H1 (cell line): ENCODE data around the gene PLS3. TPM values are rescaled to one million over a fixed set of nuclear protein-coding genes. Genes with fewer than 3 reads are reported as not detected.

ENCODE experiments used
- JUN ChIP-seq: IDR thresholded peaks from 2 replicates; pipeline ENCODE4 v1.6.1; 2011; ENCODE audit warnings: low read depth, mild to moderate bottlenecking, improper control_type of control experiment, low read length
- MAFK ChIP-seq: IDR thresholded peaks from 2 replicates; pipeline ENCODE4 v1.6.1; 2012; ENCODE audit warnings: low read depth, mild to moderate bottlenecking, improper control_type of control experiment, low read length
- SIN3A ChIP-seq, 2 experiments: IDR thresholded peaks in 1 of 2; conservative IDR thresholded peaks in 1 of 2; 2 replicates each; pipeline ENCODE4 v1.6.1; 2011 to 2012; ENCODE audit warnings: low read length in 2 of 2, improper control_type of control experiment in 1 of 2, low read depth in 1 of 2, mild to moderate bottlenecking in 1 of 2
- SP4 ChIP-seq: IDR thresholded peaks from 2 replicates; pipeline ENCODE4 v1.6.1; 2012; ENCODE audit warnings: low read length, inconsistent platforms
- SUZ12 ChIP-seq: fragments of 200-600 bp; sonication (generic); IDR thresholded peaks from 2 replicates; pipeline ENCODE4 v1.6.1; 2012; ENCODE audit warnings: mild to moderate bottlenecking, inconsistent platforms, low read length, moderate library complexity, mixed read lengths
- polyA plus RNA-seq, 7 experiments: library from polyadenylated mRNA; depleted of rRNA in 3 of 7; stranded (reverse) in 5 of 7; unstranded in 2 of 7; fragments of >200 nt in 5 of 7; fragments of 200-250 nt in 2 of 7; gene quantifications; 1 replicate in 5 of 7; 2 replicates in 1 of 7; 4 replicates in 1 of 7; pipeline versions ENCODE4 v1.2.1 to v1.2.3, GENCODE V29; 2011 to 2013; ENCODE audit warnings: missing spikeins in 2 of 7, mixed read lengths in 2 of 7
- total RNA-seq: library from RNA; stranded (reverse); fragmentation: NEBNext Ultra II Directional; extraction: Animal tissue kit (Norgen Biotek cat#: 25700); gene quantifications from 2 replicates; pipeline ENCODE4 v1.2.1, GENCODE V29; 2021
- TF ChIP-seq, protein P1 (sequence below), 3 experiments: IDR thresholded peaks; 1 replicate in 2 of 3; 2 replicates in 1 of 3; pipeline versions ENCODE4 v1.5.1 to v1.6.1; 2011; ENCODE audit warnings: low read length in 3 of 3, mild to moderate bottlenecking in 3 of 3, inconsistent platforms in 2 of 3, low read depth in 1 of 3, moderate library complexity in 1 of 3; ENCODE audit not compliant: insufficient read depth in 1 of 3; ENCODE audit errors: control extremely low read depth in 1 of 3

The PLS3 gene
- total and polyA plus RNA-seq, 2 of the 8 experiments (the other 6 are each of a cell fraction or from before 2014, with no cell fraction given), result 107 to 185 TPM

- TF ChIP-seq SIN3A (conservative IDR thresholded peaks at IDR 0.05 in 1 of 2, IDR thresholded peaks at IDR 0.05 in 1 of 2; ENCODE audit: low read depth in 1 of 2, low read length in 2 of 2), result no peak
- no peak for TF ChIP-seq SP4
- no peak for TF ChIP-seq SUZ12
- no peak for TF ChIP-seq MAFK
- TF ChIP-seq JUN, result no peak
- TF ChIP-seq, protein P1, sequence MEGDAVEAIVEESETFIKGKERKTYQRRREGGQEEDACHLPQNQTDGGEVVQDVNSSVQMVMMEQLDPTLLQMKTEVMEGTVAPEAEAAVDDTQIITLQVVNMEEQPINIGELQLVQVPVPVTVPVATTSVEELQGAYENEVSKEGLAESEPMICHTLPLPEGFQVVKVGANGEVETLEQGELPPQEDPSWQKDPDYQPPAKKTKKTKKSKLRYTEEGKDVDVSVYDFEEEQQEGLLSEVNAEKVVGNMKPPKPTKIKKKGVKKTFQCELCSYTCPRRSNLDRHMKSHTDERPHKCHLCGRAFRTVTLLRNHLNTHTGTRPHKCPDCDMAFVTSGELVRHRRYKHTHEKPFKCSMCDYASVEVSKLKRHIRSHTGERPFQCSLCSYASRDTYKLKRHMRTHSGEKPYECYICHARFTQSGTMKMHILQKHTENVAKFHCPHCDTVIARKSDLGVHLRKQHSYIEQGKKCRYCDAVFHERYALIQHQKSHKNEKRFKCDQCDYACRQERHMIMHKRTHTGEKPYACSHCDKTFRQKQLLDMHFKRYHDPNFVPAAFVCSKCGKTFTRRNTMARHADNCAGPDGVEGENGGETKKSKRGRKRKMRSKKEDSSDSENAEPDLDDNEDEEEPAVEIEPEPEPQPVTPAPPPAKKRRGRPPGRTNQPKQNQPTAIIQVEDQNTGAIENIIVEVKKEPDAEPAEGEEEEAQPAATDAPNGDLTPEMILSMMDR (IDR thresholded peaks at IDR 0.05; ENCODE audit: control extremely low read depth in 1 of 3, insufficient read depth in 1 of 3, low read depth in 1 of 3, low read length in 3 of 3), result no peak
Measured at GRCh38 chrX:115591856-115592842, 31.2 kb downstream of the PLS3 start (continued).
